ENCODE measurements around the gene TMSB4Y. TPM values are rescaled to one million over a fixed set of nuclear protein-coding genes. Genes with fewer than 3 reads are reported as not detected.

The TMSB4Y gene
- total RNA-seq, 2 experiments from 2014 or later: 4.7 to 9.7 TPM

DNA sequence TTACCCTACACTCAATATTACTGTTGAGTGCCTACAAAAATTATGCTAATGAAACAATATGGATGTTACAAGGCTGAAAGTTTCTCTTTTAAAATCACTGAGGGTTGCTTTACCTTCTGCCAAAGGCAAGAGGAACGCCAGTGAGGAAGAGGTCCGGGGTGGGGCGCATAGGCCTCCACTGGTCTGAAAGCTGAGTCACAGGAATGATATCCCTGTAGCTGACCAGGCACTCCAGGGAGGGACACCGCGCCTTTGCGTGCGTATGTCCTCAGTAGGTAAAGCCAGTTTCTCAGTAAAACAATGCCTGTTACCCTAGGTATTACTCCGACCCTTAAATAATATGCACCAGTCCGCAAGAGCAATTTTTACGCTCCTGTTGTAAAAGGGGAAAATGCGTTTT is 1.4 kb upstream of the TMSB4Y start:
- no peak for DNase-seq (ENCODE audit: low spot score)
- no peaks in the 10 kb centered on the region for H3K36me3 ChIP-seq (ENCODE audit: insufficient read depth, low read length)
- intact Hi-C loops (cut with micrococcal nuclease; ENCODE audit: unreplicated experiment): loop anchor here (10.0 kb wide), 2 partner anchors 53 to 1037 kb away; no protein-coding TSS in a partner anchor
- POLR2A ChIA-PET: no interaction called here
- no peak overlapping the region for H3K27ac ChIP-seq (ENCODE audit: low read depth, low read length, poor library complexity, severe bottlenecking)
- no peak overlapping the region for H3K4me3 ChIP-seq (ENCODE audit: low read depth, low read length, poor library complexity, severe bottlenecking)
- H2AFZ ChIP-seq (ENCODE audit: low read length): no peak overlapping the region
- H3K79me2 ChIP-seq (ENCODE audit: insufficient read depth, low read depth, low read length): peaks cover 19% of the 10 kb centered on the region
- no peak overlapping the region for H3K4me2 ChIP-seq (ENCODE audit: low read length)
- peaks cover 6% of the 10 kb centered on the region for H3K4me1 ChIP-seq (ENCODE audit: insufficient read depth, low read length, poor library complexity, severe bottlenecking)
- H3K9me3 ChIP-seq (ENCODE audit: low read length): no peaks in the 10 kb centered on the region
- no peaks in the 10 kb centered on the region for H4K20me1 ChIP-seq (ENCODE audit: insufficient read depth, low read length)
- no peaks in the 10 kb centered on the region for H3K9me2 ChIP-seq (ENCODE audit: insufficient read depth, low read length)
- TF ChIP-seq, protein P1, sequence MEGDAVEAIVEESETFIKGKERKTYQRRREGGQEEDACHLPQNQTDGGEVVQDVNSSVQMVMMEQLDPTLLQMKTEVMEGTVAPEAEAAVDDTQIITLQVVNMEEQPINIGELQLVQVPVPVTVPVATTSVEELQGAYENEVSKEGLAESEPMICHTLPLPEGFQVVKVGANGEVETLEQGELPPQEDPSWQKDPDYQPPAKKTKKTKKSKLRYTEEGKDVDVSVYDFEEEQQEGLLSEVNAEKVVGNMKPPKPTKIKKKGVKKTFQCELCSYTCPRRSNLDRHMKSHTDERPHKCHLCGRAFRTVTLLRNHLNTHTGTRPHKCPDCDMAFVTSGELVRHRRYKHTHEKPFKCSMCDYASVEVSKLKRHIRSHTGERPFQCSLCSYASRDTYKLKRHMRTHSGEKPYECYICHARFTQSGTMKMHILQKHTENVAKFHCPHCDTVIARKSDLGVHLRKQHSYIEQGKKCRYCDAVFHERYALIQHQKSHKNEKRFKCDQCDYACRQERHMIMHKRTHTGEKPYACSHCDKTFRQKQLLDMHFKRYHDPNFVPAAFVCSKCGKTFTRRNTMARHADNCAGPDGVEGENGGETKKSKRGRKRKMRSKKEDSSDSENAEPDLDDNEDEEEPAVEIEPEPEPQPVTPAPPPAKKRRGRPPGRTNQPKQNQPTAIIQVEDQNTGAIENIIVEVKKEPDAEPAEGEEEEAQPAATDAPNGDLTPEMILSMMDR (conservative IDR thresholded peaks at IDR 0.05; ENCODE audit: low read length): no peak
- no peak for TF ChIP-seq EZH2phosphoT487 (IDR thresholded peaks at IDR 0.05; ENCODE audit: borderline replicate concordance, low read depth, low read length)
- CTCF ChIA-PET (ENCODE audit: unreplicated experiment): no interaction called here
- no TSS peak for BruUV-seq (replicated peaks)

DNA sequence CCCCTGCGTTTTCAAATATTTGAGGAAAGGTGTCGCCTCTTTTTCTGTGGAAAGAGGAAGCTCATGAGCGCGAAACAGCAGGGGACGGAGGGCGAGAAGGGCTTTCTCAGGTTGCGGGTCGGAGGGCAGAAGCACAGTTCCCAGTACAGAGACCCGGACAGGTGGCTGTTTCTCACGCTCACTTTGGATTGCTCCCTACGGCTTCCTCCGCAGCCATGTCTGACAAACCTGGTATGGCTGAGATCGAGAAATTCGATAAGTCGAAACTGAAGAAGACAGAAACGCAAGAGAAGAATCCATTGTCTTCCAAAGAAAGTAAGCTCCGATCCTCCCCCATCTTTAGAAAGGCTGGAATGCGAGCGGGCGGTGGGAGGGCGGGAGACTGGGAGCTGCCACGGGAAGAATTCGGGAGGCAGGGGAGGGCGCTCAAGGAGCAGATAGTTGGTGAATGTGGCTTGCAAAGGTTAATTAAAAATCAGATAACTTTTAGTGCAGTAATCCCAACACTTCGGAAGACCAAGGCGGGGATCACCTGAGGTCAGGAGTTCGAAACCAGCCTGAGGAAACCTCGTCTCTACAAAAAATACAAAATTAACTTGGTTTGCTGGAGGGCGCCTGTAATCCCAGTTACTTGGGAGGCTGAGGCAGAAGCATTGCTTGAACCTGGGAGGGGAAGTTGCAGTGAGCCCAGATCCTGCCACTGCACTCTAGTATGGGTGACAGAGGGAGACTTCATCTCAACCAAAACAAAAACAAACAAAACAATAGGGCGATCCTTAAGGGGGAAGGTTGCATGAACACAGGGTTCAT is 627 bp downstream of the TMSB4Y start:
- Histone ChIP-seq H3K36me3 (ENCODE audit: insufficient read depth, low read length) (no peaks in the 10 kb centered on the region; the same call in 1 of the 2 replicates), H3K4me2 (ENCODE audit: low read length) (peak overlapping the region; percentile 79), H4K20me1 (ENCODE audit: insufficient read depth, low read length) (no peaks in the 10 kb centered on the region), H3K79me2 (ENCODE audit: insufficient read depth, low read depth, low read length) (peaks cover 19% of the 10 kb centered on the region), H2AFZ (ENCODE audit: low read length) (peak overlapping the region; percentile 88), H3K9me3 (ENCODE audit: low read length) (no peaks in the 10 kb centered on the region), H3K9me2 (ENCODE audit: insufficient read depth, low read length) (no peaks in the 10 kb centered on the region), H3K4me1 (ENCODE audit: insufficient read depth, low read length, poor library complexity, severe bottlenecking) (peaks cover 9% of the 10 kb centered on the region), H3K4me3 (ENCODE audit: low read depth, low read length, poor library complexity, severe bottlenecking) (peak overlapping the region; percentile 87), H3K27ac (ENCODE audit: low read depth, low read length, poor library complexity, severe bottlenecking) (peak overlapping the region; percentile 97)
- CTCF ChIA-PET (ENCODE audit: unreplicated experiment): interaction anchor here (0.6 kb wide), 1 partner anchor 51 kb away, joined by 3 read pairs; no protein-coding TSS in a partner anchor
- TF ChIP-seq EZH2phosphoT487 (IDR thresholded peaks at IDR 0.05; ENCODE audit: borderline replicate concordance, low read depth, low read length): no peak
- TF ChIP-seq, protein P1 (conservative IDR thresholded peaks at IDR 0.05; ENCODE audit: low read length): peak; percentile 19; the same call in 1 of the 2 replicates
- intact Hi-C loops (cut with micrococcal nuclease; ENCODE audit: unreplicated experiment): loop anchor here (10.0 kb wide), 2 partner anchors 50 to 1040 kb away; no protein-coding TSS in a partner anchor
- DNase-seq (ENCODE audit: low spot score): peak; percentile 40
- POLR2A ChIA-PET: interaction anchor here (0.6 to 1.4 kb wide), 3 partner anchors 24 to 807 kb away, joined by 3 to 4 read pairs (median 3); partner anchors contain the start of gene UTY
- TSS peak; percentile 72 for BruUV-seq (replicated peaks)

Measured in OCI-LY7 (cell line).